ENCODE data around the gene C11orf68. TPM values are rescaled to one million over a fixed set of nuclear protein-coding genes. Genes with fewer than 3 reads are reported as not detected.

C11orf68 gene
- polyA plus RNA-seq, 1 experiment, result 81.9 TPM

DNA sequence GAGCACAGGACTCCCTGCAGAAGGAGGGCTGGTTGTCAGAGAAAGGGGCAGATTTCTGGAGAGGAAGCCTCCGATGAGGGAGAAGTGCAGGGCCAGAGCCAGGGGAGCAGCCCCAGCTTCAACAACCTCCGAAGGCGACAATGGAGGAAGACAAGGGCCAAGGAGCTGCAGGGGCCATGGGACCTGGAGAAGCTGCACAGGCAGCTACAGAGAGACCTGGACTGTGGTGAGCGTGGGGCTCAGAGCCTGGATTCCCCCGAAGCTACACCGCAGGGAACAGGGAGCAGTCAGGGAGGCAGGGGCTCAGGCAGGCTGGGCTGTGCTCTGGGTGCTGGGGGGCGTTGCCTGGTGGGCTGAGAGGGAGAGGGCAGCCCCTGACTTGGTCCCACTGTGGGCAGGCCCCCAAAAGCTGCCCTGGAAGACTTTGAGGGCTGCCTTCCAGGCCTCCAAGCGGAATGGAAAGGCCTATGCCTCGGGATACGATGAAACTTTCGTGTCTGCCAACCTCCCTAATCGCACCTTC, 28.8 kb upstream of the C11orf68 start:
- H3K36me3 ChIP-seq (ENCODE audit: control insufficient read depth, insufficient read depth, low read length), result no peaks in the 10 kb centered on the region
- H3K27me3 ChIP-seq (ENCODE audit: control insufficient read depth, insufficient read depth, low read length), result no peaks in the 10 kb centered on the region
- ChIA-PET POLR2A (interaction anchor here (0.5 kb wide), 1 partner anchor 242 kb away, joined by 5 read pairs; no protein-coding TSS in a partner anchor), CTCF (interaction anchor here (0.9 to 1.3 kb wide), 3 partner anchors 59 to 237 kb away, joined by 3 read pairs; partner anchors contain the start of gene MUS81)
- no peak for TF ChIP-seq CTCF (IDR thresholded peaks at IDR 0.05; ENCODE audit: insufficient read depth, low read depth, low read length)
- H3K4me3 ChIP-seq (ENCODE audit: low read depth, low read length), result no peak overlapping the region
- no peak for DNase-seq (ENCODE audit: low read depth)

DNA sequence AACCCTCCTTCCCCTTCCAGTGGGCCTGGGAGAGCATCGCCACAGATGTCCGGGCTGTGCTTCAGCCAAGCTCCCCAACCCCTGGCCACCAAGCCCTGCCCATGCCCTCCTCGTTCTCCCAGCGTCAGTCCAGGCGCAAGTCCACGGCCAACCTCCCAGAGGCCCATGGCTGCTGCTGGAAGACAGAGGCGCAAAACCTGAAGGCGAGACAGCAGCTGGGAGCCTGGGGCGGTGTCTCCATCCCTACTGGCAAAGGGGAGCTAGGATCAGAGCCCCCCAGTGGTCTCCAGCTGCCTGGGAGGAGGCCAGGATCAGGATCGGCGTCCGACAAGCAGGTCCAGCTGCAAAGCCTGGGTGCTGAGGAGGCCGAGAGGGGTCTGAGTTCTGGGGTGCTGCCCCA, 28.3 kb upstream of the C11orf68 start:
- H3K36me3 ChIP-seq (ENCODE audit: control insufficient read depth, insufficient read depth, low read length), result no peaks in the 10 kb centered on the region
- CTCF ChIA-PET, result interaction anchor here (1.2 to 1.3 kb wide), 2 partner anchors 58 to 87 kb away, joined by 3 read pairs; partner anchors contain the start of gene MUS81
- H3K4me3 ChIP-seq (ENCODE audit: low read depth, low read length), result no peak overlapping the region
- no peak for TF ChIP-seq CTCF (IDR thresholded peaks at IDR 0.05; ENCODE audit: insufficient read depth, low read depth, low read length)
- no peaks in the 10 kb centered on the region for H3K27me3 ChIP-seq (ENCODE audit: control insufficient read depth, insufficient read depth, low read length)
- POLR2A ChIA-PET, result interaction anchor here (0.5 kb wide), 1 partner anchor 241 kb away, joined by 5 read pairs; no protein-coding TSS in a partner anchor
- no peak for DNase-seq (ENCODE audit: low read depth)

DNA sequence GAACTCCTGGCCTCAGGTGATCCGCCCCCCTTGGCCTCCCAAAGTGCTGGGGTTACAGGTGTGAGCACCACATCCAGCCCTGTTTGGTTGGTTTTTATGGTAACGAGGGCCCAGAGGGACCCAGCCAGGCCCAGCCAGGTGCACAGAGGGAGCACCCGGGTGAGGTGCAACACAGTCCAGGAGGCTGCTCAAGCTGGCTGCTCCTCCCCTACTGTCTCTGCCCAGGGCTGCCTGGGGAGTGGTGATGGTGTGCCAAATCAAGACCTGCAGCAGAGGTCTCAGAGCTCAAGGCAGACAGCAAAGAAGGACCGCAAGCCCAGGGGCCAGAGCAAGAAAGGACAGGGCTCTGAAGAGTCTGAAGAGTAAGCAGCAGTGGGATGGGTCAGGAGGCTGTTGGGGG, 27.8 kb upstream of the C11orf68 start:
- Histone ChIP-seq H3K36me3 (ENCODE audit: control insufficient read depth, insufficient read depth, low read length) (no peaks in the 10 kb centered on the region), H3K27me3 (ENCODE audit: control insufficient read depth, insufficient read depth, low read length) (no peaks in the 10 kb centered on the region), H3K4me3 (ENCODE audit: low read depth, low read length) (no peak overlapping the region)
- TF ChIP-seq CTCF (IDR thresholded peaks at IDR 0.05; ENCODE audit: insufficient read depth, low read depth, low read length), result no peak
- ChIA-PET POLR2A (no interaction called here), CTCF (interaction anchor here (1.2 to 1.3 kb wide), 2 partner anchors 58 to 87 kb away, joined by 3 read pairs; partner anchors contain the start of gene MUS81)
- no peak for DNase-seq (ENCODE audit: low read depth)

- Histone ChIP-seq H3K4me3 (ENCODE audit: low read depth, low read length) (no peak overlapping the region), H3K27me3 (ENCODE audit: control insufficient read depth, insufficient read depth, low read length) (no peaks in the 10 kb centered on the region), H3K36me3 (ENCODE audit: control insufficient read depth, insufficient read depth, low read length) (no peaks in the 10 kb centered on the region)
- no peak for TF ChIP-seq CTCF (IDR thresholded peaks at IDR 0.05; ENCODE audit: insufficient read depth, low read depth, low read length)
- CTCF ChIA-PET, result interaction anchor here (1.2 to 1.3 kb wide), 2 partner anchors 57 to 86 kb away, joined by 3 read pairs; partner anchors contain the start of gene MUS81
- DNase-seq (ENCODE audit: low read depth), result no peak
- POLR2A ChIA-PET, result no interaction called here
Measured at GRCh38 chr11:65945941-65946558, 27.2 kb upstream of the C11orf68 start.

- POLR2A ChIA-PET, result no interaction called here
- CTCF ChIA-PET, result no interaction called here
- H3K36me3 ChIP-seq (ENCODE audit: control insufficient read depth, insufficient read depth, low read length), result no peaks in the 10 kb centered on the region
- H3K27me3 ChIP-seq (ENCODE audit: control insufficient read depth, insufficient read depth, low read length), result no peaks in the 10 kb centered on the region
- TF ChIP-seq CTCF (IDR thresholded peaks at IDR 0.05; ENCODE audit: insufficient read depth, low read depth, low read length), result no peak
- DNase-seq (ENCODE audit: low read depth), result no peak
- no peak within 1 kb of the TSS for H3K4me3 ChIP-seq (ENCODE audit: low read depth, low read length)
Measured at GRCh38 chr11:65945430-65945911, 26.6 kb upstream of the C11orf68 start, which contains the start of gene TSGA10IP. Gene TSGA10IP (plus strand): TSS chr11:65945480. CDS start chr11:65945676, 196 bp downstream.
